CD4-positive, alpha-beta T cell treated with Interleukin-6 at 100 ng/mL for 8 hours (primary cell): ENCODE results near the gene MRPS34.

ENCODE experiments used
- DNase-seq: peaks from one replicate; pipeline ENCODE4 v3.0.0-alpha.2; 2020; ENCODE audit warnings: mixed read lengths, low spot score

MRPS34 gene

GRCh38 chr16:1769402-1770300 lies 3.3 kb downstream of the MRPS34 start:
- DNase-seq, result no peak

DNA sequence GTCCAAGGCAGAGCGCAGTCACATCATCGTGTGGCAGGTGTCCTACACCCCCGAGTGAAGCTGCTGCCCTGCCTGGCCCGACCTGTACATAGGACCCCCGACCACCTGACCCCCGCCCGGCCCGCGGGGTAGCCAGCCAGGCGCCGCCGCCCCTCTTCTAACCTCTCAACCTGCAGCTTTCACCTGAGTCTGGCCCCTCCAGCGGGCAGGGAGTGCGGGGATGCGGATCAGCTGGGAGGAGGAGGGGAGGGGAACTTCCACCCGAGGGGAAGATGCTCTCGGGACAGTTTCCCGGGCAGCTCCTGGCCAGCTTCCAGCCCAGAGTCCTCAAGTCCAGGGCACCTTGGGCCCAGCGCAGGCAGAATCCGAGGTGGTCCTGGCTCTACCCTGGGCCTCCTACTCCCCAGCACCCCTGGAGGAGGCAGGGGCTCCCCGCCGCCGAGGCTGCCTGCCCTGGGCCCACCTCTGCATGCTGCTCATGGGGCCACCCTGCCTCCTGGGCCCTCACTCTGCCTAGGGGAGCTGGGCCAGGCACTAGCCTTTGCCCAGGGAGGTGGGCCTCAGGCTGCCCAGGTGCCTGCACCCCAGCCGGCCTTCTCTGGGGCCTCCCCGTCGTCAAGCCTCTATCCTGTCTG lies 4.0 kb downstream of the MRPS34 start:
- DNase-seq, result no peak

DNA sequence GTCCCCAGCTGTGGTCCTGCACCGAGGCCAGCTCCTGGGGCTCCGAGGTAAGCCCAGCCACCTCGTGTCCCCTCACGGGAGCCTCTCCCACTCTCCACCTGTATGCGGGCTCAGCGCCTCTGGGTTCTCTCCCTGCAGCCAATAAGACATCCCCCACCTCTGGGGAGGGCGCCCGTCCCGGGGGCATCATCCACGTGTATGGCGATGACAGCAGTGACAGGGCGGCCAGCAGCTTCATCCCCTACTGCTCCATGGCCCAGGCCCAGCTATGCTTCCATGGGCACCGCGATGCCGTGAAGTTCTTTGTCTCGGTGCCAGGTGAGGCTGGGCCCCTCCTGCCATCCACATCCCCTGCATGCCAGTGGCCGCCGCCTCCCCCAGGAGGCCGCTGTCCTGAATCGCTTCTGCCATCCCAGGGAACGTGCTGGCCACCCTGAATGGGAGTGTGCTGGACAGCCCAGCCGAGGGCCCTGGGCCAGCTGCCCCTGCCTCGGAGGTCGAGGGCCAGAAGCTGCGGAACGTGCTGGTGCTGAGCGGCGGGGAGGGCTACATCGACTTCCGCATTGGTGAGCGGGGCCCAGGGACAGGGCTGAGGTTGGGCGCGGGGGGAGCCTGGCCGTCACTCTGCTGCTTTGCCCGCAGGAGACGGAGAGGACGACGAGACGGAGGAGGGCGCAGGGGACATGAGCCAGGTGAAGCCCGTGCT lies 4.7 kb downstream of the MRPS34 start:
- DNase-seq, result no peak

- no peak for DNase-seq
These were observed 5.6 kb downstream of the MRPS34 start for GRCh38 chr16:1767116-1767994.

DNA sequence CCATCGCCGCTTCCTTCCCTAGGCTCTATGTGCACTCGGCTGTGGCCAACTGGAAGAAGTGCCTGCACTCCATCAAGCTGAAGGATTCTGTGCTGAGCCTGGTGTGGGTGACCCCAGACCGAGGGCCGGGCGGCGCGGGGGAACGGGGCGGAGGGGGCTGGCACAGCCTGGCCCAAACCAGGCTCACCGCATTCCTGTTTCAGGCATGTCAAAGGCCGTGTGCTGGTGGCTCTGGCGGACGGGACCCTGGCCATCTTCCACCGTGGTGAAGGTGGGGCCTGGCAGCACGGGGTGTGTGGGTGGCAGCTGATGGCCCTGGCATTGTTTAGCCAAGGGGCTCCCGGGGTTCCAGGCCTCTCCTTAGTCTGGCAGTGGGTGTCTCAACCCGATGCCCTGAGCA lies 6.2 kb downstream of the MRPS34 start:
- no peak for DNase-seq

DNA sequence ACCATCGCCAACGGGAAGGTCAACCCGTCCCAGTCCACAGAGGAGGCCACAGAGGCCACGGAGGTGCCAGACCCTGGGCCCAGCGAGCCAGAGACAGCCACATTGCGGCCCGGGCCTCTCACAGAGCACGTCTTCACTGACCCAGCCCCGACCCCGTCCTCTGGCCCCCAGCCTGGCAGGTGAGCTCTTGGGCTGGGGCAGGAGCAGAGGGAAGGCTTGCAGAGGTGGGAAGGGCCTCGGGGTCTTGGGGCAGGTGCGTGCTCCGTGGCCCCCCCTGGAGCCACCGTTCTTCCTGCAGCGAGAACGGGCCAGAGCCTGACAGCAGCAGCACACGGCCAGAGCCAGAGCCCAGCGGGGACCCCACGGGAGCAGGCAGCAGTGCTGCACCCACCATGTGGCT lies 6.7 kb downstream of the MRPS34 start:
- DNase-seq, result no peak

- DNase-seq, result no peak
These were observed 7.1 kb downstream of the MRPS34 start for GRCh38 chr16:1765826-1766225.

GRCh38 chr16:1764971-1765370 lies 8.0 kb downstream of the MRPS34 start:
- no peak for DNase-seq

GRCh38 chr16:1763521-1764511 lies 9.1 kb downstream of the MRPS34 start:
- no peak for DNase-seq

GRCh38 chr16:1762879-1763520 lies 9.9 kb downstream of the MRPS34 start:
- no peak for DNase-seq

DNA sequence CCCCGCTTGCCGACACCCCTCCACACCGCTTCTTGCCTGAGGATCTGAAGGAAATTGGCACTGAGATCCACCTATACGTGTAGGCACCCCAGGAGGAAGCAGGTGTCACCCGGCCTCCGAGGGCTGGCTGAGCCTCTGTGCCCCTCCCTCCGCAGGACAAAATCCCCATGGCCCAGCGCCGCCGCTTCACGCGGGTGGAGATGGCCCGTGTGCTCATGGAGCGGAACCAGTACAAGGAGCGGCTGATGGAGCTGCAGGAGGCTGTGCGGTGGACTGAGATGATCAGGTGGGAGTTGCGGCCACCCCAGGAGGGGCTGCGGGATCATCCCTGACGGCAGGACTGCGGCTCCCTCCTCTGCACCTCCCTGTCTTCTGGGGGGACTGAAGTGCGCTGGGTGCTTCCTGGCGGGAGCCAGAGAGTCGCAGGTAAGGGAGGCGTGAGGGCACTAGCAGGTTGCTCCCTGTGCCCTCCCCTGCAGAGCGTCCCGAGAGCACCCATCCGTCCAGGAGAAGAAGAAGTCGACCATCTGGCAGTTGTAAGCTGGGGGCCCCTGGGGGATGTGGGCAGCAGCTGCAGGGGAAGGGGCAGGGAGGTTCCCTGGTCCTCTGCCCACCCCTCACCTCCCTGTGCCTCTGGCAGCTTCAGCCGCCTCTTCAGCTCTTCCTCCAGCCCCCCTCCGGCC lies 10.6 kb downstream of the MRPS34 start:
- no peak for DNase-seq

GRCh38 chr16:1761751-1762150 lies 11.2 kb downstream of the MRPS34 start:
- no peak for DNase-seq

DNA sequence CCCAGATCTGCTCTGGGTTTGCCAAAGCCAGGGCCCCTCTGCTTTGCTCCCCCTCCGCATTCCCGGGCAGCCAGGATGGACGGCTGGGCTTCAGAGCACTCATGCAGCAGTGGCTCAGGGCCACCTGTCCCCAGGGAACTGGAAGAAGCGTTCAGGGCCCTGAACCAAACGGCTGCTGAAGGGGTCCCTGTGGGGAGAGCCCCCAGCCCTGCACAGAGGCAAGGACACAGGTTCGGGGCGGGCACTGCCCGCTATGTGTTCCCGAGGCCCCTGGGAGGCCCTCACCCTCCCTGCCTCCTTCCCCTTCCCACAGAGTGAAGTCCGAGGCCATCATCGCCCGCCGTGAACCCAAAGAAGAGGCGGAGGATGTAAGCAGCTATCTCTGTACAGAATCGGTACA lies 12.0 kb downstream of the MRPS34 start:
- no peak for DNase-seq

- no peak for DNase-seq
These were observed 13.4 kb downstream of the MRPS34 start for GRCh38 chr16:1759511-1759910.

GRCh38 chr16:1758923-1759322 lies 14.0 kb downstream of the MRPS34 start:
- DNase-seq, result no peak

- no peak for DNase-seq
These were observed 15.0 kb downstream of the MRPS34 start for GRCh38 chr16:1757714-1758461.

DNA sequence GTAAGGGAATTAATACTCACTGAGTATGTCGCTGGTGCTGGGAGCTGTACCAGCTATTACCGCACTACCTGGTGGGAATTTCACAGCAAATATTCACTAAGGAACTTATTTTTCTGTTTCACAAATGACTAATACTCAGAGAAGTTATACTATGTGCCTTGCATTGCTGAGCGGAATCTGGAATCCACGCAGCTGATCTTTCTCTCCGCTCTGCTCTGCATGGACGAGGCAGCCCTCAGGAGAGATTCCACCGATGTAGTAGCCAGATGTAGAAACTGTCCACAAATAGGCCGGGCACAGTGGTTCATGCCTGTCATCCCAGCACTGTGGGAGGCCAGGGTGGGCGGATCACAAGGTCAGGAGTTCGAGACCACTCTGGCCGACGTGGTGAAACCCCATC lies 18.7 kb downstream of the MRPS34 start:
- no peak for DNase-seq

- no peak for DNase-seq
These were observed 20.1 kb downstream of the MRPS34 start for GRCh38 chr16:1752853-1753252.

DNA sequence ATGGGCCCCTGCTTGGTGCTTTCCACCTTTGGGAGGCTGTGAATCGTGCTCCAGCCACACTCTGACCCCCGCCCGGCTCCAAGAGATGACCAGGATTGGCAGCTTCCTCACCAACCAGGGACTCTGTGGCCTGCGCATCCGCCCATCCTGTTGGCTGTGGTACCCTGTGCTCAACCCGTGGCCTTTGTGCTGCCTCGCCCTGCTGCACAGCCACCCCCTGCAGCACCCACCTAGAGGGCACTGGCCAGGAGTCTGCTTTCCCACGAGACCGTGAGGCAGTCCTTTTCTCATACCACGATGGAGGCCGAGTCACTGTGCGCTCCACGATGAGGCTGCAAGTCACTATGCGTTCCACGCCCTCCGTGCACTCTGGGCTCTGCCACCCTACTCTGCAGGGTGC lies 21.0 kb downstream of the MRPS34 start:
- DNase-seq, result no peak
